K562 (cell line): ENCODE measurements around the gene SRMS.

Experiments used
- CTCF ChIP-seq, 3 experiments: IDR thresholded peaks in 2 of 3; conservative IDR thresholded peaks in 1 of 3; 2 replicates each; pipeline ENCODE4 v1.5.1; 2011 to 2012; ENCODE audit warnings: low read length in 3 of 3, mild to moderate bottlenecking in 3 of 3, control low read depth in 2 of 3, improper control_type of control experiment in 1 of 3, inconsistent platforms in 1 of 3, low read depth in 1 of 3, mixed read lengths in 1 of 3, moderate library complexity in 1 of 3; ENCODE audit not compliant: insufficient read depth in 2 of 3
- GABPB1 ChIP-seq: sonication (generic); formaldehyde crosslinking; IDR thresholded peaks from 2 replicates; pipeline ENCODE4 v1.8.0; 2022; ENCODE audit warnings: mild to moderate bottlenecking, missing genetic modification reagents
- HOMEZ ChIP-seq: fragments of 250-450 bp; sonication (Bioruptor Pico); IDR thresholded peaks from 2 replicates; pipeline ENCODE4 v1.4.0; 2020; ENCODE audit warnings: mild to moderate bottlenecking, moderate library complexity
- NFE2L1 ChIP-seq: fragments of 450-650 bp; IDR thresholded peaks from 2 replicates; pipeline ENCODE4 v1.6.1; 2016; ENCODE audit warnings: missing genetic modification characterization, low read depth, mild to moderate bottlenecking, missing compliant biosample characterization, moderate library complexity, borderline replicate concordance
- POLR2A ChIP-seq: fragments of 450-650 bp; conservative IDR thresholded peaks from 2 replicates; pipeline ENCODE4 v1.6.1; 2016
- POLR2AphosphoS2 ChIP-seq: IDR thresholded peaks from 2 replicates; pipeline ENCODE4 v1.6.1; 2012; ENCODE audit warnings: low read length, improper control_type of control experiment
- POLR2AphosphoS5 ChIP-seq: IDR thresholded peaks from 2 replicates; pipeline ENCODE4 v1.6.1; 2011; ENCODE audit warnings: mild to moderate bottlenecking, low read depth, low read length, moderate library complexity; ENCODE audit not compliant: control insufficient read depth, insufficient read depth
- RBM34 ChIP-seq: fragments of 200-400 bp; formaldehyde crosslinking; IDR thresholded peaks from 2 replicates; pipeline ENCODE4 v1.6.1; 2018; ENCODE audit warnings: low read length, borderline replicate concordance; ENCODE audit not compliant: insufficient read depth
- RFX1 ChIP-seq: fragments of 450-650 bp; IDR thresholded peaks from 2 replicates; pipeline ENCODE4 v1.6.1; 2016; ENCODE audit warnings: mild to moderate bottlenecking, moderate library complexity
- SIN3A ChIP-seq, 2 experiments: fragments of 150-350 bp in 1 of 2; IDR thresholded peaks; 2 replicates each; pipeline ENCODE4 v1.6.1; 2011 to 2016; ENCODE audit warnings: borderline replicate concordance in 2 of 2, low read depth in 2 of 2, low read length in 2 of 2, mild to moderate bottlenecking in 2 of 2, moderate library complexity in 2 of 2; ENCODE audit not compliant: control insufficient read depth in 1 of 2
- SMAD3 ChIP-seq: fragments of 450-650 bp; formaldehyde crosslinking; conservative IDR thresholded peaks from 2 replicates; pipeline ENCODE4 v1.4.0; 2020; ENCODE audit warnings: mild to moderate bottlenecking
- ZBTB9 ChIP-seq: fragments of 450-650 bp; formaldehyde crosslinking; IDR thresholded peaks from 2 replicates; pipeline ENCODE4 v1.4.0; 2020; ENCODE audit warnings: mild to moderate bottlenecking, moderate library complexity
- ZNF143 ChIP-seq: sonication (generic); formaldehyde crosslinking; IDR thresholded peaks from 2 replicates; pipeline ENCODE4 v1.9.0; 2022; ENCODE audit warnings: mild to moderate bottlenecking, missing genetic modification reagents

GRCh38 chr20:63572071-63572787 is 24.7 kb upstream of the SRMS start:
- no peak for TF ChIP-seq HOMEZ (CRISPR knock-in tag)
- TF ChIP-seq POLR2A: no peak
- TF ChIP-seq RBM34: no peak
- no peak for TF ChIP-seq ZBTB9 (CRISPR knock-in tag)
- TF ChIP-seq POLR2AphosphoS2: no peak
- TF ChIP-seq CTCF (IDR thresholded peaks at IDR 0.05 in 2 of 3, conservative IDR thresholded peaks at IDR 0.05 in 1 of 3; ENCODE audit: insufficient read depth in 2 of 3, low read depth in 1 of 3, low read length in 3 of 3): no peak
- TF ChIP-seq SIN3A (IDR thresholded peaks at IDR 0.05; ENCODE audit: borderline replicate concordance in 2 of 2, control insufficient read depth in 1 of 2, low read depth in 2 of 2, low read length in 2 of 2): no peak
- TF ChIP-seq POLR2AphosphoS5: no peak
- TF ChIP-seq NFE2L1 (tag): no peak
- no peak for TF ChIP-seq ZNF143 (CRISPR knock-in tag)
- no peak for TF ChIP-seq SMAD3 (CRISPR knock-in tag)
- TF ChIP-seq GABPB1 (CRISPR knock-in tag): no peak
- TF ChIP-seq RFX1: no peak
